Natural killer cell (primary cell): ENCODE data around the gene GTPBP4. TPM values are rescaled to one million over a fixed set of nuclear protein-coding genes. Genes with fewer than 3 reads are reported as not detected.

ENCODE experiments used
- ATAC-seq, 3 donors: fragments of 150-1000 bp in 2 of 3; fragments of 200-7000 bp in 1 of 3; cut with Tn5 transposase; 1 replicate in 1 of 3; 2 replicates in 2 of 3; pipeline ENCODE4 v1.10.0; 2021; ENCODE audit warnings: mild to moderate bottlenecking in 2 of 3, moderate library complexity in 2 of 3
- DNase-seq, 2 donors: peaks; one replicate each; pipeline versions ENCODE4 v3.0.0 to v3.0.0-alpha.2; 2013 to 2021; ENCODE audit warnings: mixed read lengths in 1 of 2
- H3K27ac ChIP-seq: one replicate; pipeline ENCODE4 v1.5.1; 2013; ENCODE audit warnings: mild to moderate bottlenecking, low read length
- H3K27me3 ChIP-seq: one replicate; pipeline ENCODE4 v1.6.1; 2013; ENCODE audit warnings: low read length; ENCODE audit not compliant: control insufficient read depth, insufficient read depth
- H3K36me3 ChIP-seq: one replicate; pipeline ENCODE4 v1.6.1; 2013; ENCODE audit warnings: low read length; ENCODE audit not compliant: control insufficient read depth, insufficient read depth
- H3K4me1 ChIP-seq: one replicate; pipeline ENCODE4 v1.6.1; 2013; ENCODE audit warnings: low read length; ENCODE audit not compliant: control insufficient read depth, insufficient read depth
- H3K4me3 ChIP-seq: one replicate; pipeline ENCODE4 v1.5.1; 2013; ENCODE audit warnings: low read length
- H3K9me3 ChIP-seq: one replicate; pipeline ENCODE4 v1.6.1; 2013; ENCODE audit warnings: low read length; ENCODE audit not compliant: control insufficient read depth, insufficient read depth
- H3K27ac Mint-ChIP-seq, 2 donors: one replicate each; pipeline ENCODE4 v1.8.0; 2022; ENCODE audit warnings: mild to moderate bottlenecking in 2 of 2, mixed read lengths in 2 of 2, moderate library complexity in 1 of 2
- H3K27me3 Mint-ChIP-seq, 2 donors: one replicate each; pipeline ENCODE4 v1.8.0; 2022; ENCODE audit warnings: low read depth in 2 of 2, mixed read lengths in 2 of 2
- H3K36me3 Mint-ChIP-seq: one replicate; pipeline ENCODE4 v1.8.0; 2022; ENCODE audit warnings: mixed read lengths
- H3K4me1 Mint-ChIP-seq, 2 donors: one replicate each; pipeline ENCODE4 v1.8.0; 2022; ENCODE audit warnings: mixed read lengths in 2 of 2
- H3K4me3 Mint-ChIP-seq: one replicate; pipeline ENCODE4 v1.8.0; 2022; ENCODE audit warnings: mild to moderate bottlenecking, moderate library complexity, mixed read lengths
- H3K9me3 Mint-ChIP-seq, 2 donors: one replicate each; pipeline ENCODE4 v1.8.0; 2022; ENCODE audit warnings: mixed read lengths in 2 of 2
- WGBS: methylation state at CpG from one replicate; pipeline ENCODE4 v1.1.7; 2013; ENCODE audit warnings: missing lambda C conversion rate; ENCODE audit not compliant: insufficient coverage; 5-methylcytosine and 5-hydroxymethylcytosine counted together
- intact Hi-C: fragments of 100-400 bp; cut with micrococcal nuclease; formaldehyde crosslinking; loops from one replicate; pipeline ENCODE4 v1.14.2; 2022
- total RNA-seq, 4 donors: library from RNA; stranded (reverse); fragments of 120-200 nt in 1 of 4; gene quantifications; one replicate each; pipeline versions ENCODE4 v1.2.3 to v1.2.4, GENCODE V29; 2013 to 2022
- TF ChIP-seq, protein P1 (sequence below): fragments of 200-600 bp; IDR thresholded peaks from one replicate; pipeline ENCODE4 v1.8.0; 2022; ENCODE audit warnings: antibody characterized with exemption

The GTPBP4 gene
- total RNA-seq, 3 donors from 2014 or later (not counting 1 experiment from before 2014, with no cell fraction given) = 53.9 to 99.6 (median 72.5) TPM

DNA sequence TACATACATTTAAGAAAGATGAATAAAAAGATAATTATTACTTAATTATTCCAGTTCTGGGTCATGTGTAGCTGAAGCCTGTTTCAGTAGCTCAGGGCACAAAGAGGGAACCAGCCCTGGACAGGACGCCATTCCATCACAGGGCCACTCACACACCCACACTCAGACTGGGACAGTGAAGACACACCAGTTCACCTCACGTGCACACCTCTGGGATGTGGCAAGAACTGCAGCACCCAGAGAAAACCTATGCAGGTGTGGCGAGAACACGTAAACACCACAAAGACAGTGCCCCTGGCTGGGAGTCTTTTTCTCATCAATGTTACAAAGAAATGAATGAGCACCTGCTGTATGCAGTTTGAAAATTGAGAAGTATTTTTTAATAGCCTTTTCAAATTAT is 62.3 kb downstream of the GTPBP4 start:
- no peaks in the 10 kb centered on the region for H3K27me3 ChIP-seq
- no peaks in the 10 kb centered on the region for H3K36me3 Mint-ChIP-seq
- H3K27ac ChIP-seq = peak overlapping the region; percentile 100
- TF ChIP-seq, protein P1, sequence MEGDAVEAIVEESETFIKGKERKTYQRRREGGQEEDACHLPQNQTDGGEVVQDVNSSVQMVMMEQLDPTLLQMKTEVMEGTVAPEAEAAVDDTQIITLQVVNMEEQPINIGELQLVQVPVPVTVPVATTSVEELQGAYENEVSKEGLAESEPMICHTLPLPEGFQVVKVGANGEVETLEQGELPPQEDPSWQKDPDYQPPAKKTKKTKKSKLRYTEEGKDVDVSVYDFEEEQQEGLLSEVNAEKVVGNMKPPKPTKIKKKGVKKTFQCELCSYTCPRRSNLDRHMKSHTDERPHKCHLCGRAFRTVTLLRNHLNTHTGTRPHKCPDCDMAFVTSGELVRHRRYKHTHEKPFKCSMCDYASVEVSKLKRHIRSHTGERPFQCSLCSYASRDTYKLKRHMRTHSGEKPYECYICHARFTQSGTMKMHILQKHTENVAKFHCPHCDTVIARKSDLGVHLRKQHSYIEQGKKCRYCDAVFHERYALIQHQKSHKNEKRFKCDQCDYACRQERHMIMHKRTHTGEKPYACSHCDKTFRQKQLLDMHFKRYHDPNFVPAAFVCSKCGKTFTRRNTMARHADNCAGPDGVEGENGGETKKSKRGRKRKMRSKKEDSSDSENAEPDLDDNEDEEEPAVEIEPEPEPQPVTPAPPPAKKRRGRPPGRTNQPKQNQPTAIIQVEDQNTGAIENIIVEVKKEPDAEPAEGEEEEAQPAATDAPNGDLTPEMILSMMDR = no peak
- H3K4me3 Mint-ChIP-seq = peak overlapping the region; percentile 95
- DNase-seq (peak in 1 of 2 donors; percentile 75), ATAC-seq (no peak)
- peaks cover 28% of the 10 kb centered on the region for H3K36me3 ChIP-seq
- H3K4me1 ChIP-seq = peaks cover 33% of the 10 kb centered on the region
- no peak overlapping the region for H3K4me3 ChIP-seq
- no peaks in the 10 kb centered on the region for H3K9me3 Mint-ChIP-seq
- H3K4me1 Mint-ChIP-seq = peaks cover 56 to 78% of the 10 kb centered on the region in 2 donors
- no peaks in the 10 kb centered on the region for H3K27me3 Mint-ChIP-seq
- 37% methylated on average over 4 of the region's 4 CpGs for WGBS
- intact Hi-C loops = no loop called here
- H3K9me3 ChIP-seq = no peaks in the 10 kb centered on the region
- peak overlapping the region; percentile 98 to 99 for H3K27ac Mint-ChIP-seq

DNA sequence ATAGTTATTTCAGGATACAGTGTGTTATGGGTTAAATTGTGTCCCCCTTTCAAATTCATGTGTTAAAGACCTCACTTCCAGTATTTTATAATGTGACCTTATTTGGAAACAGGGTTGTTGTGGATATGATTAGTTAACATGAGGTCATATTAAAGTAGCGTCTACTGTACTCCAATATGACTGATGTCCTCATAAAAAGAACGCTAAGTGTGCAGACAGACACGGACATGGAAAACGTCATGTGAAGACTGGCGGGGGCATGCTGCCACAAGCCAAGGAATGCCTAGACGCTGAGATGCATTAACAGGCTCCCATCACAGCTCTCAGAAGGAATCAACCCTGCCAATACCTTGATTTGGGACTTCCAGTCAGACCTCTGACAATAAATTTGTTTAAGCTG is 66.5 kb downstream of the GTPBP4 start:
- TF ChIP-seq, protein P1 = no peak
- Mint-ChIP-seq H3K9me3 (no peaks in the 10 kb centered on the region), H3K4me3 (peak overlapping the region; percentile 94), H3K27ac (peak overlapping the region; percentile 49 to 97), H3K27me3 (no peaks in the 10 kb centered on the region), H3K4me1 (peaks cover 65 to 83% of the 10 kb centered on the region in 2 donors), H3K36me3 (no peaks in the 10 kb centered on the region)
- no peak for DNase-seq
- no peak for ATAC-seq
- H3K4me1 ChIP-seq = peaks cover 39% of the 10 kb centered on the region
- H3K4me3 ChIP-seq = no peak overlapping the region
- no peak overlapping the region for H3K27ac ChIP-seq
- H3K27me3 ChIP-seq = no peaks in the 10 kb centered on the region
- peaks cover 30% of the 10 kb centered on the region for H3K36me3 ChIP-seq
- no peaks in the 10 kb centered on the region for H3K9me3 ChIP-seq
- intact Hi-C loops = no loop called here
- 91% methylated on average over 6 of the region's 6 CpGs for WGBS

DNA sequence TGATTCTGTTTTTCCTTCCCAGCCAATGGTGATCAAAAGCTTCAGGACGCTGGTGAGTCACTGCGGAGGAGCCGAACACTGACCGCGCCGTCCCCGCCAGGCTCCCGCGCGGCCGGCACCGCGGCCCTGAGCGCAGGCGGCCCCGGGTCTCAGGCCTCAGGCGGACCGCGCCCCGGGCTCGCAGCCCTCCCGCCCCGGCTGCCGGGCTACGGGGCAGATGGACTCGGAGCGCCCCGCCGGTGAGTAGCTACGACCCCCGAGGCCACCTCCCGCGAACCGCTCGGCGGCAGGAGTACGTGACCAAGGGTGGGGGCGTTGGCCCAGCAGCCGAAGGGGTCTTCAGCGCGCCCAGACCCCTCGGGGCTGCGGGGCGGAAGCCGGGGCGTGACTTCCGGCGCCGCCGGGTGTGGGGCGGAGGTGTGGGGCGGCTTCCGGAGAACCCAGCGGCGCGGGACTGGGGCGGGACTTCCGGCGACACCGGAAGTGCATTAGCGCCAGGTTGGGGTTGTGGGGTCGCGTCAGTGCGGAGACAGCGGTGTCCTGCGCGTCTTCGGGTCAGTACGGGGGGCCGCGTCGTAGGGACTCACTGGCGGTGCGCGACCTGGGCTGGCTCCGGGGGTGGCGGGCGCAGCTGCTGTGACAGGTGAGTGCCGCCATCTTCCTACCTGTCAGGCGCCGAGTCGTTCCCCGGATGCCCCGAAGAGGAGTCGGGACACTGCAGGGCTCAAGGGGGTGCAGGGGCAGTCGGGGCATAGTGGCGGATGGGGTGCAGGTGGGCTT is 68.3 kb downstream of the GTPBP4 start, which contains the start of gene WDR37:
WDR37 (plus strand) TSS at position 60 of the 780 bp plus-strand sequence. CDS start 15,771 bp downstream, outside the sequence.
- peaks cover 25% of the 10 kb centered on the region for H3K36me3 ChIP-seq
- ATAC-seq (peak; percentile 87 to 95 (median 94)), DNase-seq (peak; percentile 89 to 93)
- WGBS = under 1% methylated on average over 87 of the region's 87 CpGs
- Mint-ChIP-seq H3K9me3 (no peaks in the 10 kb centered on the region), H3K27ac (peak within 1 kb of the TSS; percentile 97 to 98), H3K36me3 (no peaks in the 10 kb centered on the region), H3K4me3 (peak within 1 kb of the TSS; percentile 95), H3K27me3 (no peaks in the 10 kb centered on the region), H3K4me1 (peaks cover 77 to 85% of the 10 kb centered on the region in 2 donors)
- H3K27me3 ChIP-seq = no peaks in the 10 kb centered on the region
- TF ChIP-seq, protein P1 = no peak
- peak within 1 kb of the TSS; percentile 97 for H3K27ac ChIP-seq
- H3K4me3 ChIP-seq = peak within 1 kb of the TSS; percentile 100
- no peaks in the 10 kb centered on the region for H3K9me3 ChIP-seq
- peaks cover 44% of the 10 kb centered on the region for H3K4me1 ChIP-seq
- intact Hi-C loops = no loop called here
